ENCODE results near the gene DNM3.

DNM3 gene

GRCh38 chr1:172119184-172119583 is 277.9 kb downstream of the DNM3 start:
- DNase-seq, result no peak

GRCh38 chr1:172120381-172120780 is 279.1 kb downstream of the DNM3 start:
- DNase-seq, result no peak

DNA sequence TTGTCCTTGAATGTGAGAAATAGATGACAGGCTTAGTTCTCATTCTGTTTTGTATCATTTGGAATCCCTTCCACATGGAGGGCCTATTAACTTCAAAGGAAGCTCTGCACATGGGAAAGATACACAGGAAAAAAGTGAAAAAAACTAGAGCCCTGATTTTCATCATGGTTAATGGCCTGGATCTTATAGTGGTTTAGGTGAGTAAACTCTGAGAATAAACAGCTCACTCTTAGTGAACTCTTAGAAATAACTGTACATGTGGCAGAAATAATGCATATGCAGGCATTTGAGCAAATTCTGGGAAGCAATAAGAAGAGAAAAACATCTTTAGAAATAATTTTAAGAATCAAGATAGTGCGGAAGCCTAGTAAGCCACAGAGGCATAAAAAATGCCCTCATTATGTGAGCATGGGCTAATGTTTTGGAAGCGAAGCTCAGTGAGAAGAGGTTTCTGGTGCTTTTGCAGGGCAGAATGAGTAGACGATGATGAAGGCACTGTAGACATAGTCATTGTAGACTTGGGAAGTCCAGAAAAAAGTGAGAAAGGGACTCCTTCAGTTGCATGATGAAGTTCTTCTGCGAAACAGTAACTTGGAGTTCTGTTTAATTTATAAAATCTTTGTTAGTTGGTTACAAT is 279.9 kb downstream of the DNM3 start:
- DNase-seq, result no peak

GRCh38 chr1:172122381-172122780 is 281.1 kb downstream of the DNM3 start:
- no peak for DNase-seq

DNA sequence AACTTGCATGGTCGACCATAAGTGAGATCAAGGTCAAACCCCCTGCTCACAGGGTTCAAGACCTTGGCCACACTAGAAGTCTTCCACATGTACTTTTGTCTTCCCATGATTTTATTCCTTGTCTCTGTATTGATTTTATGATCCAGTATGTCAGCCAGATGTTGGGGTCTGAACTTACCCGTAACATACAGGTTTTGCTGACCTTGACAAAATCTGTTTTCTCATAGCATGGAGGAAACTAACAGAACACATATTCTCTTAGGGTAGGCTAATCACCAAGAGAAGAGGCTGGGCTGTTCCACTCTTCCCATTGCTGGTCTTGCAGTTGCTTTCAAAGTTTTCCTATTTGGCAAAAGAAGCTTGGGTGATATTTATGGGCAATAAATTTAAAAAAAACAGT is 284.0 kb downstream of the DNM3 start:
- DNase-seq, result no peak

- DNase-seq, result no peak
These were observed 284.6 kb downstream of the DNM3 start for GRCh38 chr1:172125812-172126430.

GRCh38 chr1:172132836-172133235 is 291.5 kb downstream of the DNM3 start:
- DNase-seq, result no peak

GRCh38 chr1:172134087-172134731 is 292.9 kb downstream of the DNM3 start:
- no peak for DNase-seq

DNA sequence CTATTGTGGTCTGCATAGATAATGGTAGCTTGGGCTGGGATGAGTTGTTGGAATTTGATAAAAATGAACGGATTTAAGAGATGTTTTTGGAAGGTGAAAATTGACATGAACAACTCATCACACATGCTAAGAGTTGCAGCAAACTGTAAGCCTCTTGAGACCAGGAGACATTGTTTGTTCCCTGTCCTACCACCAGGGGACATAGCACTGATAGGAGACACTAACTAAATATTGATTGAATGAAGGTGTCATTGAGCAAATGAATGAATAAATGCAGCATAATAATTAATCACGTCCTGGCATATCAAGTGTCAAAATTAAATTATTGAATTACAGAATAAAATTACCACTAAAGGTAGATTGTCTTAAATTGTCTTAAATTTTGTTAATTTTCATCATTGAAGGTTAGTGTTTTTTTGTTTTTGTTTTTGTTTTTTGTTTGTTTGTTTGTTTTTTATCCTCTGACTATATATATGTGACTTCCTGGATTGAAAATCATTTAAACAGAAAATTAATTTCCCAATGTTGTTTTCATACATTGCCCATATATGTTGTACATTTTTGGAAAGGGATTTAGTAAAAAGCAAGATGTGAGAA is 293.9 kb downstream of the DNM3 start:
- DNase-seq, result no peak

- no peak for DNase-seq
These were observed 294.8 kb downstream of the DNM3 start for GRCh38 chr1:172135978-172136610.

DNA sequence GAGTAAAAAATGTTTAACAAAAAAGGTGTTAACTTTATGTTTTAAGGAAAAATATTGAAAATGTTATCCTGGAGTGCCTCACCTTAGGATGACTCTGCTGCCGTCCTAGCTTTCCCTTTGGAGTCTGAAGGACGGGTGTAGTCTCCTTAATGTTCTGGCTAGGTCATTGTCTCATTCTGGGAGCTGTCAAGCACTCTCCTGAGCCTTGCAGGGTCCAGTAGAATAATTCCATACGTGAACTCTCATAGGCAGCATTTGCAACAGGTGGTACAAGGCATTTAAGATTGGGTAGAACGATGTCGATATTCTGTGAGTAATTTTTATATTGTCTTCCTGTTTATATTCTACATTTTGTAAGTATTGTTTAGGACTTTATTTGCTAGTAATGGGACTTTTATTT is 295.6 kb downstream of the DNM3 start:
- no peak for DNase-seq

GRCh38 chr1:172137703-172138454 is 296.6 kb downstream of the DNM3 start:
- DNase-seq, result no peak

DNA sequence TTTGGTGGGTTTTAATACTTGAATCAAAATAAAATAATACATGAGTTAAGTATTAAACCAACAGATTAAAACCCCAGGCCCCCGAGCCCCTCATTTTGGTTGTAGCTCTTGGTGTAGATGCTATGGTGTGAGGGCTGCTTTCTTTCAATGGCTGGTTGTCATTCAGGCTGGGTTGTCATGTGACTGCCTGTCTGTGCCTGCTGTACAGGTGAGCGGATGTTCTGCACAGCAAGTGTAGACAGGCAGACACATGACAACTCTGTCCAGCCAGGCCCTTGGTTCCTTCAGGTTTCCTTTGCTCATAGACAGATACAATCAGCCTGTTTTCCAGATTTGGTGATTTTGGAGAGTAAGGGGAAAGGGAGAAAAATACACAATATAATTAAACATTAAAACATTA is 297.3 kb downstream of the DNM3 start:
- no peak for DNase-seq

GRCh38 chr1:172139196-172139595 is 297.9 kb downstream of the DNM3 start:
- no peak for DNase-seq

- no peak for DNase-seq
These were observed 298.8 kb downstream of the DNM3 start for GRCh38 chr1:172140072-172140471.

- no peak for DNase-seq
These were observed 299.3 kb downstream of the DNM3 start for GRCh38 chr1:172140591-172140990.

DNA sequence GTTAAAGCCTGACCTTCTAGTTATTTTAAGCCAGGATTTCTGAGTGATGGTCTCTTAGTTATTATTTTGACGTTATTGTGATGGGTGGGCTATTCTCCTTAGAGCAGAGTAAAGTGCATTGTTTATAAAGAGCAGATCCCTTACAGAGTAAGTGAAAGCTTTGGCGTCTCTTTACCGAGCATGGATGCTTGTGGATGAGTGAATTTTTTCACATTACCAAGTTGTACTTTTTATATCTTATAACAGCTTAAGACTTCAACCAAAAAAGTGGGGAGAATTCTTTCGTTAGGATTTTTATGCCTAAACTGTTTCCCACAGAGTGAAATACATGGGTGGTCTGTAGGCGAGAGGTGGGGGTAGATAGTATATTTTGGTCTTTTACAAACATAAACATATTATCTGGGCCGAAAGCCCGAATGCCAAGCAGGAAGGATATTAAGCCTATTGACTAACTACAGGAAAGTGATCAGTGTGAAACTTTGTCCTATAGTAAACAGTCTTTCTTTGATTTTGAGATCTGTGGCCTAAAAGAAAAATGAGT is 300.1 kb downstream of the DNM3 start:
- no peak for DNase-seq

DNA sequence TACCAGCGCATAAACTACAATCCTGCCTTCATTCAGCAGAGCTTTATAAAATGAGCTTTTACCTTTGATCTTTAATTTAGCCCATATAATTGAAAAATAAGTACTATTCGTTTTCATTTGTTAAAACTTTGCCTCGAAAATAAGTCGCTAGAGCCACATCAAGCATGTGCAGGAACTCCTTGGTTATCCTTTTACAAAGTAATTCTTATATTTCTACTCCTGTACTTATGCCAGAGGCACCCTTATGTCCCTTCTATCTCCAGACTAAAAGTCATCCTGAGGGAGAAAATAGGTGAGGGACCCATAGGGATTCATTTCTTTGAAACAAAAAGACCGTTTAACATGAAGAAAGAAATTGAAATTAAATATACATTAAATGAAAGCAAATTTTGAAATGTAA is 301.0 kb downstream of the DNM3 start:
- no peak for DNase-seq

GRCh38 chr1:172143384-172144055 is 302.2 kb downstream of the DNM3 start:
- DNase-seq, result no peak

- DNase-seq, result no peak
These were observed 303.3 kb downstream of the DNM3 start for GRCh38 chr1:172144445-172145061.

DNA sequence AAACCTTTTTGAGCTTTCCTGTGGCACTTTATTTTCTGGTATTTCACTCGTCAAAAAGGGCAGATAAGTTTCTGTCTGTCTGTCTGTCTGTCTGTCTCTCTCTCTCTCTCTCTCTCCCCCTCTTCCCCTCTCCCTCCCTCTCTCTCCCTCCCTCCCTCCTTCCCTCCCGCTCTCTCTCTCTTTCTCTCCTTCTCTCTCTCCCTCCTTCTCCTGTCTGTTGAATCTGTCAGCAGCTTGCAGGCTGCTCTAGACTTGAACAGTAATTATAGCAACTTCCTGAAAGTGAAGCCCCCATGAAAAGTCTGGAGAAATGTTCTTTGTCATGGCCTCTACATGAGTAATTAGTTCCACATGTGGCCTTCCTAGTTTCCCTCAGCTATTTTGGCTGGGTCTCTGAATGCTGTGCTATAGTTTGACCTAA is 303.9 kb downstream of the DNM3 start:
- DNase-seq, result no peak

DNA sequence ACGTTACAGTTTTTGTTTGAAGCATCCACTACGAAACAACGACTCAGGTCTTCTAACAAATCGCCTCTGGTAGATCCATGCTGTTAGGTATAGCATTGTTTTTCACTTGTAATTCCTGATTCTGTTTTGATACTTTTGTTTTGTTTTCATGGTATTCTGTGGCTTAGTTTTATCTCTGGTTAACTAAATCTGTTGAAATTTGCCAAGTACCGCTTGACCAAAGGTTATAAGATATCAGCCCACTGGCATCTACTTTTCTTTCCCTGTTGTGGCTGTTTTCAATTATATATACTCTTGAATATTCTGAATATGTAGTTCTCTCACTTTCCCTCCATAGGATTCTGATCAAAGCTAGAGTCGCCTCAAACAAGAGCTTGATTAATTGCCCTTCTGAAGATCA is 304.4 kb downstream of the DNM3 start:
- no peak for DNase-seq
